ENCODE results near the gene ZDHHC19.

DNA sequence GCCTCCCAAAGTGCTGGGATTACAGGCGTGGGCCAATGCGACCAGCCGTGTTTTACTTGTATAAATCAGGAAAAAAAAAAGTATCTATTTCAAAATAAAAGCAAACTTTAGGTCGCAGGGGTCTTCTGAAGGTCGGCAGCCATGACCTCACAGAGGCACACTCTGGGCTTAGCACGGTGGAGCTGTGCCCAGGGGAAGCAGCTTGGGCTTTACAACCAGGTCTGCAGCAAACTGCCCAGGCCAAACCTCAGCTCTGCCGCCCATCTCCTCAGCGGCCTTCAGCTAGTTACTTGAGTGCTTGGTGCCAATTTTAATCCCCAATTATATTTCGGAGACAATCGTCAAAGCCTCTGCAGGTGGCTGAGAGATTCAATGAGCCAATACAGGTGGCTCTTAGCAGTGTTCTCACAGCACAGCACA, 30.1 kb downstream of the ZDHHC19 start:
- TF ChIP-seq, protein P1, sequence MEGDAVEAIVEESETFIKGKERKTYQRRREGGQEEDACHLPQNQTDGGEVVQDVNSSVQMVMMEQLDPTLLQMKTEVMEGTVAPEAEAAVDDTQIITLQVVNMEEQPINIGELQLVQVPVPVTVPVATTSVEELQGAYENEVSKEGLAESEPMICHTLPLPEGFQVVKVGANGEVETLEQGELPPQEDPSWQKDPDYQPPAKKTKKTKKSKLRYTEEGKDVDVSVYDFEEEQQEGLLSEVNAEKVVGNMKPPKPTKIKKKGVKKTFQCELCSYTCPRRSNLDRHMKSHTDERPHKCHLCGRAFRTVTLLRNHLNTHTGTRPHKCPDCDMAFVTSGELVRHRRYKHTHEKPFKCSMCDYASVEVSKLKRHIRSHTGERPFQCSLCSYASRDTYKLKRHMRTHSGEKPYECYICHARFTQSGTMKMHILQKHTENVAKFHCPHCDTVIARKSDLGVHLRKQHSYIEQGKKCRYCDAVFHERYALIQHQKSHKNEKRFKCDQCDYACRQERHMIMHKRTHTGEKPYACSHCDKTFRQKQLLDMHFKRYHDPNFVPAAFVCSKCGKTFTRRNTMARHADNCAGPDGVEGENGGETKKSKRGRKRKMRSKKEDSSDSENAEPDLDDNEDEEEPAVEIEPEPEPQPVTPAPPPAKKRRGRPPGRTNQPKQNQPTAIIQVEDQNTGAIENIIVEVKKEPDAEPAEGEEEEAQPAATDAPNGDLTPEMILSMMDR (IDR thresholded peaks at IDR 0.05; ENCODE audit: low read depth, low read length): no peak
- TF ChIP-seq POLR2A (IDR thresholded peaks at IDR 0.05; ENCODE audit: extremely low read depth, insufficient read length): no peak
- no peak for TF ChIP-seq MYC (IDR thresholded peaks at IDR 0.05; ENCODE audit: low read depth, low read length)
- TF ChIP-seq, protein P2, sequence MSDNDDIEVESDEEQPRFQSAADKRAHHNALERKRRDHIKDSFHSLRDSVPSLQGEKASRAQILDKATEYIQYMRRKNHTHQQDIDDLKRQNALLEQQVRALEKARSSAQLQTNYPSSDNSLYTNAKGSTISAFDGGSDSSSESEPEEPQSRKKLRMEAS (IDR thresholded peaks at IDR 0.05; ENCODE audit: low read depth, low read length): no peak

All from NB4 (cell line).